K562 (cell line): ENCODE measurements around the gene NUP98. TPM values are rescaled to one million over a fixed set of nuclear protein-coding genes. Genes with fewer than 3 reads are reported as not detected.
A peak's percentile ranks its signal among the peaks of the same experiment; 100 is the strongest.

Experiments
- ATAC-seq: fragments of 200-7000 bp; cut with Tn5 transposase; 3 replicates; pipeline ENCODE4 v1.9.1; 2020; ENCODE audit warnings: moderate library complexity
- BruUV-seq: library from RNA; stranded (reverse); fragments of 400-500 nt; replicated peaks from 2 replicates; lab custom pipeline; 2021; lab: Mats Ljungman, UMichigan
- CTCF ChIA-PET: fragments of 300-600 bp; formaldehyde crosslinking; extraction: SDS; loops from one replicate; lab custom pipeline; 2021; ENCODE audit warnings: low intra/inter-chr PET ratio; lab: Yijun Ruan, JAX
- POLR2A ChIA-PET: fragments of 300-600, 350-650 bp; sonication (Branson Sonifier 250); formaldehyde crosslinking; extraction: SDS; loops from one replicate; lab custom pipeline; 2021; ENCODE audit warnings: antibody characterized with exemption, inconsistent platforms; lab: Yijun Ruan, JAX
- DNase-seq, 4 experiments: peaks; one replicate each; pipeline versions ENCODE4 v3.0.0 to v3.0.0-alpha.2; 2011 to 2018; ENCODE audit warnings: low spot score in 3 of 4, mixed read lengths in 3 of 4; ENCODE audit errors: extremely low read depth in 1 of 4
- FAIRE-seq: peaks from 2 replicates; lab custom pipeline; 2011; peaks lifted over from hg19 to GRCh38; lab: Jason Lieb, UNC
- H2AFZ ChIP-seq: 2 replicates; pipeline ENCODE4 v1.6.0; 2011; ENCODE audit warnings: low read depth, low read length, control low read depth, inconsistent platforms
- H3K27ac ChIP-seq: fragments of 200-600 bp; 3 replicates; pipeline ENCODE4 v1.8.0; 2011; ENCODE audit warnings: low read depth, mild to moderate bottlenecking, control low read depth, inconsistent platforms, low read length, moderate library complexity, mixed read lengths; ENCODE audit errors: extremely low read depth
- H3K27me3 ChIP-seq, 2 experiments: fragments of 300-600 bp in 1 of 2; 2 replicates in 1 of 2; 3 replicates in 1 of 2; pipeline versions ENCODE4 v1.6.0 to v1.8.0; 2011; ENCODE audit warnings: inconsistent platforms in 2 of 2, low read length in 2 of 2, mild to moderate bottlenecking in 1 of 2, mixed read lengths in 1 of 2, moderate library complexity in 1 of 2; ENCODE audit not compliant: control insufficient read depth in 2 of 2, insufficient read depth in 2 of 2
- H3K36me3 ChIP-seq: fragments of 300-600 bp; 3 replicates; pipeline ENCODE4 v1.8.0; 2011; ENCODE audit warnings: mild to moderate bottlenecking, low read length, inconsistent platforms; ENCODE audit not compliant: control insufficient read depth, insufficient read depth
- H3K4me1 ChIP-seq, 2 experiments: fragments of 200-600 bp in 1 of 2; replicated peaks in 1 of 2; 2 replicates in 1 of 2; 3 replicates in 1 of 2; pipeline versions ENCODE4 v1.5.1 to v1.8.0; 2011; ENCODE audit warnings: inconsistent platforms in 2 of 2, low read length in 2 of 2, mild to moderate bottlenecking in 1 of 2, mixed read lengths in 1 of 2, moderate library complexity in 1 of 2; ENCODE audit not compliant: control insufficient read depth in 2 of 2, insufficient read depth in 2 of 2
- H3K4me2 ChIP-seq: 2 replicates; pipeline ENCODE4 v1.6.1; 2011; ENCODE audit warnings: low read length, control low read depth, inconsistent platforms, mixed read lengths; ENCODE audit not compliant: insufficient read depth
- H3K4me3 ChIP-seq: fragments of 200-600 bp; sonication (generic), shearing (Covaris generic); 2 replicates; pipeline ENCODE4 v1.5.1; 2016; ENCODE audit warnings: control low read depth, inconsistent platforms
- H3K79me2 ChIP-seq: fragments of 200-600 bp; 3 replicates; pipeline ENCODE4 v1.8.0; 2011; ENCODE audit warnings: low read length, inconsistent platforms; ENCODE audit not compliant: control insufficient read depth, insufficient read depth
- H3K9ac ChIP-seq, 2 experiments: 2 replicates each; pipeline versions ENCODE4 v1.6.0 to v1.6.1; 2011; ENCODE audit warnings: low read depth in 2 of 2, low read length in 2 of 2, control low read depth in 1 of 2, inconsistent platforms in 1 of 2, mild to moderate bottlenecking in 1 of 2, mixed read lengths in 1 of 2; ENCODE audit not compliant: insufficient read depth in 1 of 2
- H3K9me1 ChIP-seq: one replicate; pipeline ENCODE4 v1.6.0; 2011; ENCODE audit warnings: inconsistent platforms, mild to moderate bottlenecking, low read length, moderate library complexity; ENCODE audit not compliant: control insufficient read depth, insufficient read depth
- H3K9me3 ChIP-seq: replicated peaks from 2 replicates; pipeline ENCODE4 v1.5.1; 2011; ENCODE audit warnings: low read depth, low read length, inconsistent platforms; ENCODE audit not compliant: control insufficient read depth, insufficient read depth
- H4K20me1 ChIP-seq: replicated peaks from 2 replicates; pipeline ENCODE4 v1.6.1; 2011; ENCODE audit warnings: low read length, inconsistent platforms, mixed read lengths; ENCODE audit not compliant: control insufficient read depth, insufficient read depth
- CREM ChIP-seq: IDR thresholded peaks from 2 replicates; pipeline ENCODE4 v1.6.1; 2014; ENCODE audit warnings: antibody characterized with exemption, low read depth
- CUX1 ChIP-seq: fragments of 200-800 bp; sonication (Bioruptor generic); IDR thresholded peaks from 2 replicates; pipeline ENCODE4 v1.6.1; 2016; ENCODE audit warnings: missing genetic modification characterization, missing compliant biosample characterization
- ETS1 ChIP-seq: conservative IDR thresholded peaks from 2 replicates; pipeline ENCODE4 v1.6.1; 2011; ENCODE audit warnings: low read depth, mild to moderate bottlenecking, low read length; ENCODE audit not compliant: control insufficient read depth
- GATA2 ChIP-seq: sonication (generic); formaldehyde crosslinking; IDR thresholded peaks from 2 replicates; pipeline ENCODE4 v1.4.0; 2020; ENCODE audit warnings: mild to moderate bottlenecking, missing genetic modification reagents
- LCOR ChIP-seq: sonication (generic); formaldehyde crosslinking; IDR thresholded peaks from 2 replicates; pipeline ENCODE4 v1.8.0; 2022; ENCODE audit warnings: mild to moderate bottlenecking, missing genetic modification reagents
- NR1H2 ChIP-seq: sonication (generic); formaldehyde crosslinking; IDR thresholded peaks from 2 replicates; pipeline ENCODE4 v1.4.0; 2020; ENCODE audit warnings: mild to moderate bottlenecking, missing genetic modification reagents
- SAFB ChIP-seq: fragments of 200-400 bp; formaldehyde crosslinking; IDR thresholded peaks from 2 replicates; pipeline ENCODE4 v1.6.1; 2017; ENCODE audit warnings: low read depth, low read length, borderline replicate concordance
- SAFB2 ChIP-seq: fragments of 200-400 bp; formaldehyde crosslinking; IDR thresholded peaks from 2 replicates; pipeline ENCODE4 v1.6.1; 2018; ENCODE audit warnings: borderline replicate concordance, low read length, low read depth, moderate library complexity; ENCODE audit not compliant: severe bottlenecking
- ZMIZ1 ChIP-seq, 2 experiments: fragments of 150-350 bp in 1 of 2; IDR thresholded peaks; 2 replicates each; pipeline ENCODE4 v1.6.1; 2012 to 2016; ENCODE audit warnings: low read depth in 2 of 2, low read length in 2 of 2, mild to moderate bottlenecking in 1 of 2, moderate library complexity in 1 of 2
- WGBS: fragments of 100-300 bp; shearing (Covaris generic); methylation state at CpG from one replicate; pipeline ENCODE4 v1.1.6; 2016; ENCODE audit warnings: low coverage, mixed read lengths; ENCODE audit not compliant: insufficient coverage; ENCODE audit errors: missing lambda C conversion rate; 5-methylcytosine and 5-hydroxymethylcytosine counted together
- in situ Hi-C: fragments of 300-500 bp; cut with MboI; formaldehyde crosslinking; loops from 4 replicates; pipeline ENCODE4 v1.15.0; 2018; ENCODE audit warnings: inconsistent platforms, mixed read lengths
- intact Hi-C: fragments of 100-400 bp; cut with micrococcal nuclease; formaldehyde crosslinking; loops from 2 replicates; pipeline ENCODE4 v1.14.2; 2022
- polyA plus RNA-seq, 8 experiments: library from polyadenylated mRNA; depleted of rRNA in 4 of 8; stranded (reverse) in 5 of 8; unstranded in 3 of 8; fragments of >200 nt; fragmentation: Nextera tagmentation in 2 of 8; fragmentation: Illumina TruSeq in 1 of 8; extraction: Ambion mirVana in 2 of 8; extraction: Trizol in 1 of 8; gene quantifications; 2 replicates each; pipeline versions ENCODE4 v1.2.1 to v1.2.3, GENCODE V29; 2011 to 2014; ENCODE audit warnings: inconsistent platforms in 1 of 8, missing spikeins in 1 of 8
- total RNA-seq, 7 experiments: library from RNA; depleted of rRNA in 6 of 7; stranded (reverse); fragments of >200 nt in 6 of 7; fragmentation: Illumina TruSeq in 2 of 7; extraction: Trizol in 2 of 7; gene quantifications; 2 replicates each; pipeline versions ENCODE4 v1.2.1 to v1.2.3, GENCODE V29; 2011 to 2021; ENCODE audit warnings: low replicate concordance in 1 of 7

The NUP98 gene
- total and polyA plus RNA-seq, 9 of the 15 experiments (the other 6 are each of a cell fraction or from before 2014, with no cell fraction given) = 45.1 to 196 (median 130) TPM

- FAIRE-seq (peak; percentile 96), DNase-seq (peak; percentile 88 to 96 (median 90)), ATAC-seq (peak; percentile 95)
- in situ Hi-C loops = loop anchor here (25.0 kb wide), 1 partner anchor 363 kb away; no protein-coding TSS in a partner anchor
- Histone ChIP-seq H3K4me2 (peak overlapping the region; percentile 52), H3K9me1 (peaks cover 5% of the 10 kb centered on the region), H3K36me3 (peaks cover 68% of the 10 kb centered on the region), H3K27ac (peak overlapping the region; percentile 60), H3K4me3 (no peak overlapping the region), H3K4me1 (peaks cover 23 to 30% of the 10 kb centered on the region in 2 experiments), H3K79me2 (peaks cover 43% of the 10 kb centered on the region), H4K20me1 (no peaks in the 10 kb centered on the region), H3K9ac (peak overlapping the region in 1 of 2 experiments; percentile 21; a peak in 1 of 4 replicates), H2AFZ (peak overlapping the region; percentile 78), H3K27me3 (no peaks in the 10 kb centered on the region), H3K9me3 (no peaks in the 10 kb centered on the region)
- ChIA-PET POLR2A (interaction anchor here (0.7 to 2.8 kb wide), 10 partner anchors 9 to 248 kb away, joined by 3 to 18 read pairs (median 4); partner anchors contain the start of genes PGAP2 and RHOG), CTCF (interaction anchor here (0.5 to 1.8 kb wide), 5 partner anchors 16 to 315 kb away, joined by 3 to 11 read pairs (median 4); partner anchors contain the start of gene RHOG)
- intact Hi-C loops = loop anchor here (1.0 kb wide), 3 partner anchors 9 to 247 kb away; no protein-coding TSS in a partner anchor
- no TSS peak for BruUV-seq
- 28% methylated on average over 18 of the region's 18 CpGs for WGBS
- TF ChIP-seq ETS1 (no peak), NR1H2 (CRISPR knock-in tag) (no peak), GATA2 (CRISPR knock-in tag) (peak; percentile 55), LCOR (peak; percentile 40), CUX1 (no peak), CREM (peak; percentile 88), SAFB2 (no peak), SAFB (no peak), ZMIZ1 (IDR thresholded peaks at IDR 0.05; ENCODE audit: low read depth in 2 of 2, low read length in 2 of 2) (no peak)
Measured at GRCh38 chr11:3824714-3825472, 27.5 kb upstream of the NUP98 start.
